Dermis microvascular lymphatic vessel endothelial cell (primary cell): ENCODE results near the gene TMEM39B. TPM values are rescaled to one million over a fixed set of nuclear protein-coding genes. Genes with fewer than 3 reads are reported as not detected.
"Not testable (repeated sequence)": the region's sequence is repeated elsewhere in the genome, so short reads cannot be mapped to it uniquely, and the experiment has no call there.

Source experiments
- DNase-seq, 2 donors: peaks; one replicate each; pipeline versions ENCODE4 v3.0.0 to v3.0.0-alpha.2; 2010; ENCODE audit warnings: low read depth in 2 of 2
- total RNA-seq: library from RNA; depleted of rRNA; stranded (reverse); fragments of >200 nt; gene quantifications from 2 replicates; pipeline ENCODE4 v1.2.1, GENCODE V29; 2014

The TMEM39B gene
- total RNA-seq, 1 donor from 2014 or later: 9.6 TPM

DNA sequence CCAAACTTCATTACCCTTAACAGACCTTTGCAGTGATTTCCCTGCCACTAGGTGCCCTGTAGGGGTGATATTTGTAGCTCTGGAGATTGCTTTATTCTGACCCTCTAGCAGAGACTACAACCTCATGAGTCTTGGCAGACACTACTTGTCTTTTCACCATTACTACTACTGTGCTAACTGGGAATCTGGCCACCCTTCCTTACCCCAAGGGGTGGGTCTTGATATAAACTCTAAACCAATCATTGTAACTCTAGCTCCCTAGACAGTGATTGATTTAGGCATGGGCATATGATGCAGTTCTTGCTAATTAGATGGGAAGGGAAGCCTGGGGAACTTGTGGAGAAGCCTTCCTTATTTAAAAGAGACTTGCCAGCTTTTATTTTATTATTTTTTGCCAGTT, 39.0 kb downstream of the TMEM39B start:
- DNase-seq: no peak

DNA sequence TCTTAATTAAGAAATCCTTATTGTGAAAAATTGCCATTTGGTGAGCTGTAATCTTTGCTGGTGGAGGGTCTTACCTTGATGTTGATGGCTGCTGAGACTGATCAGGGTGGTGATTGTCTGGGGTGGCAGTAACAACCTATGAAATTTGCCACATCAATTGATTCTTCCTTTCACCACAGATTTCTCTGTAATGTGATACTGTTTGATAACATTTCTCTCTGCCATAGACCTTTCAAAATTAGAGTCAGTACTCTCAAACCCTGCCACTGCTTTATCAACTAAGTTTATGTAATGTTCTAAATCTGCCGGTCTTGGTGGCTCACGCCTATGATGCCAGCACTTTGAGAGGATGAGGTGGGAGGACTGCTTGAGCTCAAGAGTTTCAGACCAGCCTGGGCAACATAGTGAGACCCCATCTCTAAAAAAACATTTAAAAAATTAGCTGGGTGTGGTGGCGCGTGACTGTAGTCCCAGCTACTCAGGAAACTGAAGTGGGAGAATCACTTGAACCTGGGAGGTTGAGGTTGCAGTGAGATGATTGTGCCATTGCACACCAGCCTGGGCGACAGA, 40.2 kb downstream of the TMEM39B start:
- DNase-seq: no peak

DNA sequence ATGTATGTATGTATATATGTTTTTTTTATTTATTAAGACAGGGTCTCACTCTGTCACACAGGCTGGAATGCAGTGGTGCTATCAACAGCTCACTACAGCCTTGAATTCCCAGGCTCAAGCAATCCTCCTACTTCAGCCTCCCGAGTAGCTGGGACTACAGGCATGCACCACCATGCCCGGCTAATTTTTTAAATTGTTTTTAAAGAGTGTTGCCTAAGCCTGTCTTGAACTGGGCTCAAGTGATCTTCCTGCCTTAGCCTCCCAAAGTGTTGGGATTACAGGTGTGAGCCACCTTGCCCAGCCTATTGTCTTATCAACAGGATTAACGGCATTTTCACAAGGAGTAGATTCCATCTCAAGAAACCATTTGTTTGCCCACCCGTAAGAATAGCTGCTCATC, 40.7 kb downstream of the TMEM39B start:
- not testable (repeated sequence) for DNase-seq

DNA sequence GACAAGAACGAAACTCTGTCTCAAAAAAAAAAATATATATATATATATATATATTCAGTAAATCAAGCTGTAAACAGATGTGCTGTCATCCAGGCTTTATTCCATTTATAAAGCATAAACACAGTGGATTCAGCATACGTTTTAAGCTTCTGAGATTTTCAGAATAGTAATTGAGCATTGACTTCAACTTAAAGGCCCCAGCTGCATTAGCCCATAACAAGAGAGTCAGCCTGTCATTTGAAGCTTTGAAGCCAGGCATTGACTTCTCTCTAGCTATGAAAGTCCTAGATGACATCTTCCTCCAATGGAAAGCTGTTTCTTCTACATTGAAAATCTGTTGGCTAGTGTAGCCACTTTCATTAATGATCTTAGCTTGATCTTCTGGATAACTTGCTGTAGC, 41.7 kb downstream of the TMEM39B start:
- DNase-seq: no peak

DNA sequence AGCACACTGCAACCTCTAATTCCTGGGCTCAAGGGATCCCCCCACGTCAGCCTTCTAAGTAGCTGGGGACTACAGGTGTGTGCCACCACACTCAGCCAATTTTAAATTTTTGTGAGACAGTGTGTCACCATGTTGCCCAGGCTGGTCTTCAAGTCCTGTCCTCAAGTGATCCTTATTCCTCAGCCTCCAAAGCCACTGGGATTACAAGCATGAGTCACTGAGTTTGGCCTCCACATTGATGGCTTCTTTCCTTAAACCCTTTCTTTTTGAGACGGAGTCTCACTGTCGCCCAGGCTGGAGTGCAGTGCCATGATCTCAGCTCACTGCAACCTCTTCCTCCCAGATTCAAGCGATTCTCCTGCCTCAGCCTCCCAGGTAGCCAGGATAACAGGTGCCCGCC, 42.8 kb downstream of the TMEM39B start:
- DNase-seq: no peak

DNA sequence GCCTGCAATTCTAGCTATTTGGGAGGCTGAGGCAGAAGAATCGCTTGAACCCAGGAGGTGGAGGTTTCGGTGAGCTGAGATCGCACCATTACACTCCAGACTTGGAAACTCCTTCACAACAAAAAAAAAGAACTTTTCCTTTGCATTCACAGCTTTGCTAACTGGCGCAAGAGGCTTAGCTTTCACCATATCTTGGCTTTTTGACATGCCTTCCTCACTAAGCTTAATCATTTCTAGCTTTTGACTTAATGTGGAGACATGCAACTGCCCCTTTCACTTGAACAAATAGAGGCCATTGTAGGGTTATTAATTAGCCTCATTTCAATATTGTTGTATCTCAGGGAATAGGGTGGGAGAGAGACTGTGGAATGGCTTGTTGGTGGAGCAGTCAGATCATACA, 43.8 kb downstream of the TMEM39B start:
- DNase-seq: no peak

DNA sequence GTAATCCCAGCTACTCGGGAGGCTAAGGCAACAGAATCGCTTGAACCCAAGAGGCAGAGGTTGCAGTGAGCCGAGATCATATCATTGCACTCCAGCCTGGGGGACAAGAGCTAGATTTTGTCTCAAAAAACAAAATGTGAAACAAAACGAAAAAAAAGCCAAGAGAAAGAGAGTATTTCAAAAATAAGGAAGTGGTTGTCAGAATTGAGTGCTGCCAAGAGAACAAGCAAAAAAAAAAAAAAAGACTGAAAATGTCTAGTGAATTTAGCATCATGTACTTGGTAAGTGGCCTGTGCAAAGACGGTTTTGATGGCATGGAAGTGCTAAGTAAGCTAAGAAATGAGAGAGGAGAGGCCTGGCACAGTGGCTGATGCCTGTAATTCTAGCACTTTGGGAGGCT, 49.4 kb downstream of the TMEM39B start:
- no peak for DNase-seq

DNA sequence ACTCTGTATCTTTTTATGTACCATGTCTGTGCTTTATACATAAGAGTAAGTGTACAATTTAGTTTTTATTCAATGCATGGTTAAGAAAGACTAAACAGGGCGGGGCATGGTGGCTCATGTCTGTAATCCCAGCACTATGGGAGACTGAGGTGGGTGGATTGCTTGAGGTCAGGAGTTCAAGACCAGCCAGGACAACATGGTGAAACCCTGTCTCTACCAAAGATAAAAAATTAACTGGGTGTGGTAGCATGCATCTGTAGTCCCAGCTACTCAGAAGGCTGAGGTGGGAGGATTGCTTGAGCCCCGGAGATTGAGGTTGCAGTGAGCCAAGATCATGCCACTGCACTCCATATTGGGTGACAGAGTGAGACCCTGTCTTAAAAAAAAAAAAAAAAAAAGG, 50.6 kb downstream of the TMEM39B start:
- DNase-seq: not testable (repeated sequence)

DNA sequence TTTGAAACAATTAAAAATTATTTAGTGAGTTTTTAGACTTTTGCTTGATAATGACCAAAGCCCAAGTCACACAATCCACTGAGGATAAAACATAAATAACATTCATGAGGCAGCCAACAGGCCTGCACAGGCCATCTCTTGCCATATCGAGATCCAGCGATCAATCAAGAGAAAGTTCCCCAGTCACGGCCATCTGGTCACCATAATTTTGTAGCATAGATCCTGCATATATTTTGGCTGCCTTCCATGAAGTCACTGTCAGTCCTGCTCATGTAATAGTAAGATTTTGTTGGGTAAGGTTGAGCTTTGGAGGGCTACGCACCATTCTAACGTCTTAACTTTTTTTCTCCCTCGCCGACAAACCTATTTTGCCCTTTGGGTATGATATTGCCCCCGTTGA, 52.6 kb downstream of the TMEM39B start:
- no peak for DNase-seq

DNA sequence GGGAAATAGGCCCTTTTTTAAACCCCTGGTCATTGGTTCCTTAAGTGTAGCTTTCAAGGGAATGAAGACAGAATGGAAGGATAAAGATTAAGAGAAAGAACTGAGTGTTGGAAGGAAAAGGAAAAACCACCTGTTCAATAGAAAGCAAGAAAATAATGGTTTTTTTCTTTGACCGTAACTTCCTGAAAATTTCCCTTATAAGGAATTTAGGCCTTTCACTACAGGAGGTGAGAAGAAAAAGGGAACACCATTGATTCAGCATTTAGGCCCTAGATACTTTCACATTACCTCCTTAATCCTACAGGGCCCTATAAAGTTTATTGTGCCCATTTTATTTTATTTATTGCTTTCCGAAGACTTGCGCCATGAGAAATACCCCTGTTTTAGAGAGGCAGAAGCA, 54.0 kb downstream of the TMEM39B start:
- DNase-seq: no peak

DNA sequence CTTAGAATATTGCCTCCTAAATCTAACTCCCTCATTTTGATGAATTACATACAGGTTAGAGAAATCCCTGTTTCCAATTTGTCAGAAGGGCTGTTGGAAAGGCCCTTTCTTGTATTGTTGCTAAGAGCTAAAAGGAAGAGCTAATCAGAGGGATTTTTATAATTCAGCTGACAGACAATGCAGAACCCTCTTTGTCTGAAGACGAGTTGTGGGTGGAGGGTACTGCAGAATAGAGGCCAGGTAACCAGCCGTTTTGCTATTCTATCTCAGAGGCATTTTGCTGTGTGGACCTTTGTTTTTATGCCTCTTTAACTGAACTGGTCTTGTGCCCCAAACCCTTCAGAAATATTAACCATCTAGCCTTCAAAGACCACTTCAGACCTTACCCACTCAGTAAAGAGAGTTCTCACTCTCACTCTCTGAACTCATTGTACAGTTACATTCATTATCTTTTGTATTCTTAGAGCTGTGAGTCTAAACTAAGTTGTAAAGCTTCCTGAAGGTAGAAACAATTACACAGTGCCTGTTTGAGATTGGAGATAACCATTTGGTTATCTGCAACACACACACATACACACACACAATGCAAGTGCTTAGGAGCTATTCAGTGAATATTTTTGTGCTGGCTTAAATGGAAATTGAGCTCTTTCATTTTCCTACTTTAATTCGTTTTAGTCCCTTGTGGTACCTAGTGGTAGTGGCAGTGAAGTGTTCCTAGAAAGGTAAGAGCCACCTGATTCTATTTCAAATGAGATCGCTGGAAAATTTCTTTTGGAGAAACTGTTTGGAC, 54.9 kb downstream of the TMEM39B start:
- no peak for DNase-seq

DNA sequence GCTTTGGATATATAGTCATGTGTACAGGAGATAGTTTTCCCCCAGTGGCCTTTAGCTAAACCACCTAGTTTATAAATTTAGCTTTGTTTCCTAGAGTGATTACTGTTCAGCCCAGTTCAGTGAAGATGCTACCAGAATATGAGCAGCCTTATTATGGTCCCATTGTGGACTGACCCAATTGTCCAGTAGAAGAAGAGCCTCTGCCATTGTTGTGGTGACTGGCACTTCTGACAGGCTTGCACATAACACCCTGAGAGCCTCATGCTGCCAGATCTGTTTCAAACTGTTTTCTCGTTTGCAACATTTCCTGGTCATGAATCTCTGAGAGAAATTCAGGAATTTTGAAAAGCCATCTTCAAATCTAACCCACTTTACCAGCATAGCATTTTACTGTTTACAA, 55.7 kb downstream of the TMEM39B start:
- no peak for DNase-seq

DNA sequence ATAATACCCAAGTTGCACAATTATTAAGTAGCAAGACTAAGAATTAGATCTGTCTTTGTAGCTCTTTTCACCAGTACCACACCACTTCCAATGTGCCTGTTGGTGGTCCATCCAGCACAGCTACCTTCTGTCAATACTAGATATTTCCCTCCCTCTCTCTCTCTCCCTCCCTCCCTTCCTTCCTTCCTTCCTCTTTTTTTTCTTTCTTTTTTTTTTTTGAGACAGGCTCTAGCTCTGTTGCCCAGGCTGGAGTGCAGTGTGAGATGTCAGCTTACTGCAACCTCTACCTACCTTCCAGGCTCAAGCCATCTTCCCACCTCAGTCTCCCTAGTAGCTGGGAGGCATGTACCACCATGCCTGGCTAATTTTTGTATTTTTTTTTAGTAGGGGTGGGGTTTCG, 56.2 kb downstream of the TMEM39B start:
- no peak for DNase-seq

DNA sequence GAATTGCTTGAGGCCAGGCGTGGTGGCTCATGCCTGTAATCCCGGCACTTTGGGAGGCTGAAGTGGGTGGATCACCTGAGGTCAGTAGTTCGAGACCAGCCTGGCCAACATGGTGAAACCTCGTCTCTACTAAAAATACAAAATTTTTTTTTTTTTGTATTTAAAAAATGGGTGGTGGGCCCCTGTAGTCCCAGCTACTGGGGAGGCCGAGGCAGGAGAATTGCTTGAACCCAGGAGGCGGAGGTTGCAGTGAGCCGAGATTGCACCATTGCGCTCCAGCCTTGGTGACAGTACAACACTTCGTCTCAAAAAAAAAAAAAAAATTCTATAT, 61.2 kb downstream of the TMEM39B start:
- not testable (repeated sequence) for DNase-seq

DNA sequence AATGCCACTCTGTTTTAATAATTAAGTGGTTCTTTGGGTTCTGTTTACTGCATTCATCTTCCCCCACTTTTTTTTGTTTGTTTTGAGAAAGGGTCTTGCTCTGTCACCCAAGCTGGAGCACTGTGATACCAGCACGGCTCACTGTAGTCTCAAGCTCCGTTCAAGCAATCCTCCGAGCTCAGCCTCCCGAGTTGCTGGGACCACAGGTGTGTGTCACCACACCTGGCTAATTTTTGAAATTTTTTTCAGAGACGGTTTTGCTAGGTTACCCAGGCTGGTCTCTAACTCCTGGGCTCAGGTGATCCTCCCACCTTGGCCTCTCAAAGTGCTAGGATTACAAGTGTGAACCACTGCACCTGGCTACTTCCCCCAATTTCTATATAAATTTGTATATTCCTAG, 64.4 kb downstream of the TMEM39B start:
- no peak for DNase-seq

DNA sequence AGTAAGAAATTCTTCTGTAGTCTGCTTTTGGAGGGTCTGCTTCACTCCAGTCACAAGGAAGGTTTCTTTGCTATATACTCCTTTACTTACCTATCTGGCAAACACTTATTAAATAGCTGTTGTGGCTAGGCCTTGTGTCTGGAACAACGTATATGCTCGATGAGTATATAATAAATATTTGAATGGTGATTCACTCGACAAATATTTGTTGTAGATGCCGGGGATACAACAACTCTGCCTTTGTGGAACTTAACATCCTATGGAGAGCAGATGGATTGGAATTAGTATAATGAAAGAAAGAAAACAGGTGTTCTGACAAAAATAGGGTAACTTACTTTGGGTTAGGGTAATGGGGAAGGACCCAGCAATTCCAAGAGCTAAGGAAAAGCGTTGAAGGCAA, 66.2 kb downstream of the TMEM39B start:
- DNase-seq: peak in 1 of 2 donors; percentile 21

DNA sequence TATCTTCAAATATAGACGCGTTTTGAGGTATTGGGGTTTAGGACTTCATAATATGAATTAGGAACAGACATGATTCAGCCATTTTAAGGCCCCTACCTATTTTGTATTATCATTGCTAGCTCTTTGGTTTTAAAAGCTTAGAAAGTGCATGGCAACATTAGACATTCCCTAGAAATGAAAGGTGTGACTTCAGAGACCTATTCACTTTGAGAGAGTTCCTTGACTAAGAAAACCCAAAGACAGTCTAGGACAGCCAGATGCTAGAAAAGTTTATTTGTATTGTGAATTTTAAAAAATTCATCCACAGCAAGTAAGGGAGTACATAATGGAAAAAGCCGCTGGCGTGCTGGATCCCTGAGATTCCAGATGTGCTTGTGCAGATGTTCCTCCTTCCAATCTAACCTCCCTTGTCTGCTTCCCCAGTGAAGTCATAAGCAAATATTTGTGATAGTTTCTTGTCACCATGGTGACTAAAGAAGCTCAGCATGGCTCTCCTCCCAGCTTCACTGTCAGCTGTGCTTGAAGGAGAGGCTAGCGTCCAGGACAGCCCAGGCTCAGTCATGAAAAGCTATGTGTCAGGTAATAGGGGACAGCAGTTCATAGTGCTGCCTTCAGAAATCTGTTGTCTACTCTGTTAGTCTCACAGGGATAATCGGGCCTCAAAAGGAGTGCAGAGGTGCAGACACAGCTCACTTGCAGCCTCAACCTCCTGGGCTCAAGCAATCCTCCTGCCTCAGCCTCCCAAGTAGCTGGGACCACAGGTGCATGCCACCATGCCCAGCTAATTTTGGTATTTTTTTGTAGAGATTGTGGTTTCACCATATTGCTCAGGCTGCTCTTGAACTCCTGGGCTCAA, 69.9 kb downstream of the TMEM39B start:
- DNase-seq: peak in 1 of 2 donors; percentile 28

DNA sequence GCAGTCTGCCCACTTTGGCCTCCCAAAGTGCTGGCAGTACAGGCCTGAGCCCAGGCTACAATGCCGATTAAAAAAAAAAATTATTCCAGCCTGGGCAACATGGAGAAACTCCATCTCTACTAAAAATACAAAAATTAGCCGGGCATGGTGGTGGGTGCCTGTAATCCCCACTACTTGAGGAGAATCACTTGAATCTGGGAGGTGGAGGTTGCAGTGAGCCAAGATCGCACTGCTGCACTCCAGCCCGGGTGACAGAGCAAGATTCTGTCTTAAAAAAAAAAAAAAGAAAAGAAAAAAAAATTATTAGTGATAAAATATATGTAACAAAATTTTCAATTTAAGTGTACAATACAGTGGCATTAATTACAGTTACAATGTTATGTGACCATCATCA, 70.6 kb downstream of the TMEM39B start:
- DNase-seq: not testable (repeated sequence)

DNA sequence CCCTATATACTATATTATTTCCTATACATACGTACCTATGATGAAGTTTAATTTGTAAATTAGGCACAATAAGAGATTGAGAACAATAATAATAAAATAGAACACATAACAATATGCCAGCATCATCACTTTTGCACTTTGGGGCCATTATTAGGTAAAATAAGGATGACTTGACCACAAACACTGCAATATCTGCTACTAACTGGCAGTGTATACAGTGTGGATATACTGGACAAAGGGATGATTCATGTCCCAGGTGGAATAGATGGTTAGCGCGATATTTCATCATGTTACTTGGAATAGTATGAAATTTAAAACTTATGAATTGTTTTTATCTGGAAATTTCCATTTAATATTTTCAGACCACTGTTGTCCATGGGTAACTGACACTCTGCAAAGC, 71.3 kb downstream of the TMEM39B start:
- no peak for DNase-seq

DNA sequence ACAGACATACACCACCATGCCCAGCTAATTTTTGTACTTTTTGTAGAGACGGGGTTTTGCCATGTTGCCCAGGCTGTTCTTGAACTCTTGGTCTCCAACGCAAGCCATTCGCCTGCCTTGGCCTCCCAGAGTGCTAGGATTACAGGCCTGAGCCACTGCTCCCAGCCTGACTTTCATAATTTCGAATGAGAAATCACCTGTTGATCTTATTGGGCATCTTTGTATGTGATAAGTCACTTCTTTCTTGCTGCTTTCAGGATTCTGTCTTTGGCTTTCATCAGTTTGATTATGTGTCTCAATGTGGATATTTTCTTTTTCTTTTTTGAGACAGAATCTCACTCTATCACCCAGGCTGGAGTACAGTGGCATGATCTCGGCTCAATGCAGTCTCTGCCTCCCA, 75.1 kb downstream of the TMEM39B start:
- not testable (repeated sequence) for DNase-seq

DNA sequence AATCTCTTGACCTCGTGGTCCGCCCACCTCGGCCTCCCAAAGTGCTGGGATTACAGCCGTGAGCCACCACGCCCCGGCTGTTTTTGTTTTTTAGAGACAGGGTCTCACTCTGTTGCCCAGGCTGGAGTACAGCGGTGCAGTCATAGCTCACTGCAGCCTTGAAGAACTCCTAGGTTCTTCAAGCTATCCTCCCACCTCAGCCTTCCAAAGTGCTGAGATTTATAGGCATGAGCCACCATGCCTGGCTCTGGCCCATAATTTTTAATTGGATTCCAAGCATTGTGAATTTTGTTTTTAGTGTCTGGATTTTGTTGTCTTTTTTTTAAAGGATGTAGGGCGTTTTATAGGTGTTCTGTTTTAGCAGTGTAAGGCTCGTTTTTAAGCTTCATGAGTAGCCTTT, 78.1 kb downstream of the TMEM39B start:
- no peak for DNase-seq

DNA sequence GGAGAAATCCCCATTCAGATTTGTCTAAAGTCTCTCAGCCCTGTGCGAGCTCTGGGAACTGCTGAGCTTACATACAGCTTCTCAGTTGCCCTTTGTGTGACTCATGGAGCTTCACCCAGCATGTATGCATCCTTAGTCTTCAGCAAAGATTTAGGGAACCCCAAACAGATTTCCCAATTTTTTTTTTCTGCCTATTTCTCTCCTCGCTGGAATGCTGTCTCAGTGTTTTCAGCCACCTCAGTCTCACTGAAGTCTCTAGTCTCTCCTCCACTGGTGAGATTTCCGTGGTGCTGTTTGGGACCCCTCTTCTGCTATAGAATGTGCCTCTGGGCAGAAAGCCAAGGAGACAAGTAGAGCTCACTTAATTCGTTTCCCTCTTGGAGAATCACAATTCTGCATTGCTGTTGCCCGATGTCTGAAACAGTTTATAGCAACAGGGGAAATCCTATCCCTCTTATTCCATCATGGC, 78.6 kb downstream of the TMEM39B start:
- peak in 1 of 2 donors; percentile 5 for DNase-seq
